PC-3 (cell line): Measurements from ENCODE around the gene TMEM214. TPM values are rescaled to one million over a fixed set of nuclear protein-coding genes. Genes with fewer than 3 reads are reported as not detected.

Experiments
- ATAC-seq: fragments of 200-7000 bp; cut with Tn5 transposase; 2 replicates; pipeline ENCODE4 v1.9.1; 2020; ENCODE audit warnings: mild to moderate bottlenecking, moderate library complexity
- BruUV-seq: library from RNA; stranded (reverse); fragments of 400-500 nt; replicated peaks from 2 replicates; lab custom pipeline; 2021; lab: Mats Ljungman, UMichigan
- CTCF ChIA-PET: fragments of 300-600 bp; sonication (Branson Sonifier 250); formaldehyde crosslinking; loops from one replicate; lab custom pipeline; 2022; ENCODE audit warnings: antibody characterized with exemption; lab: Charles Lee
- POLR2A ChIA-PET: fragments of 300-600 bp; sonication (Branson Sonifier 250); formaldehyde crosslinking; loops from one replicate; lab custom pipeline; 2022; ENCODE audit warnings: antibody characterized with exemption; ENCODE audit not compliant: unreplicated experiment; lab: Charles Lee
- DNase-seq: peaks from one replicate; pipeline ENCODE4 v3.0.0-alpha.2; 2015
- H2AFZ ChIP-seq: fragments of 300-600 bp; sonication (generic); 2 replicates; pipeline ENCODE4 v1.6.0; 2016; ENCODE audit warnings: antibody characterized with exemption, low read length
- H3F3A ChIP-seq: fragments of 300-600 bp; sonication (generic); one replicate; pipeline ENCODE4 v1.6.0; 2017; ENCODE audit warnings: antibody characterized with exemption, low read length, control low read depth, mild to moderate bottlenecking; ENCODE audit not compliant: unreplicated experiment
- H3K27ac ChIP-seq: fragments of 300-600 bp; sonication (generic); 2 replicates; pipeline ENCODE4 v1.5.1; 2016; ENCODE audit warnings: mild to moderate bottlenecking, low read length
- H3K27me3 ChIP-seq: fragments of 300-600 bp; sonication (generic); 2 replicates; pipeline ENCODE4 v1.6.1; 2016; ENCODE audit warnings: low read length, mixed read lengths
- H3K36me3 ChIP-seq: fragments of 300-600 bp; sonication (generic); 2 replicates; pipeline ENCODE4 v1.6.1; 2016; ENCODE audit warnings: low read depth, mixed run types, low read length, mixed read lengths
- H3K4me1 ChIP-seq: fragments of 300-600 bp; sonication (generic); 2 replicates; pipeline ENCODE4 v1.5.1; 2016; ENCODE audit warnings: low read length; ENCODE audit not compliant: insufficient read depth
- H3K4me2 ChIP-seq: fragments of 300-600 bp; sonication (generic); 2 replicates; pipeline ENCODE4 v1.6.0; 2016; ENCODE audit warnings: low read length
- H3K4me3 ChIP-seq: fragments of 300-600 bp; sonication (generic); 2 replicates; pipeline ENCODE4 v1.5.1; 2016; ENCODE audit warnings: mild to moderate bottlenecking, low read length, mixed read lengths
- H3K79me2 ChIP-seq: fragments of 300-600 bp; sonication (generic); 2 replicates; pipeline ENCODE4 v1.6.1; 2017; ENCODE audit warnings: low read length, mixed read lengths
- H3K9ac ChIP-seq: fragments of 300-600 bp; sonication (generic); 2 replicates; pipeline ENCODE4 v1.6.0; 2016; ENCODE audit warnings: mild to moderate bottlenecking, low read length
- H3K9me2 ChIP-seq: fragments of 300-600 bp; sonication (generic); replicated peaks from 2 replicates; pipeline ENCODE4 v1.6.1; 2016; ENCODE audit warnings: mixed run types, low read length, mixed read lengths
- H3K9me3 ChIP-seq: fragments of 300-600 bp; sonication (generic); 2 replicates; pipeline ENCODE4 v1.6.1; 2016; ENCODE audit warnings: low read length, mixed read lengths
- H4K20me1 ChIP-seq: fragments of 300-600 bp; sonication (generic); 2 replicates; pipeline ENCODE4 v1.6.1; 2016; ENCODE audit warnings: low read length, mixed read lengths
- EZH2 ChIP-seq: fragments of 300-600 bp; sonication (generic); IDR thresholded peaks from one replicate; pipeline ENCODE4 v1.6.1; 2017; ENCODE audit warnings: antibody characterized with exemption, mild to moderate bottlenecking, low read length; ENCODE audit not compliant: unreplicated experiment
- EZH2phosphoT487 ChIP-seq: fragments of 300-600 bp; sonication (generic); IDR thresholded peaks from 2 replicates; pipeline ENCODE4 v1.6.1; 2018; ENCODE audit warnings: mild to moderate bottlenecking, antibody characterized with exemption, low read length, borderline replicate concordance
- intact Hi-C: fragments of 100-400 bp; cut with micrococcal nuclease; formaldehyde crosslinking; loops from 2 replicates; pipeline ENCODE4 v1.9.0; 2023
- total RNA-seq: library from RNA; depleted of rRNA; stranded (reverse); fragments of >200 nt; gene quantifications from 2 replicates; pipeline ENCODE4 v1.2.3, GENCODE V29; 2014
- TF ChIP-seq, protein P1 (sequence below): fragments of 300-600 bp; sonication (generic); conservative IDR thresholded peaks from 2 replicates; pipeline ENCODE4 v1.5.1; 2017; ENCODE audit warnings: antibody characterized with exemption, low read depth, mild to moderate bottlenecking, low read length

TMEM214 gene
- total RNA-seq, 1 experiment from 2014 or later = 43.0 TPM

DNA sequence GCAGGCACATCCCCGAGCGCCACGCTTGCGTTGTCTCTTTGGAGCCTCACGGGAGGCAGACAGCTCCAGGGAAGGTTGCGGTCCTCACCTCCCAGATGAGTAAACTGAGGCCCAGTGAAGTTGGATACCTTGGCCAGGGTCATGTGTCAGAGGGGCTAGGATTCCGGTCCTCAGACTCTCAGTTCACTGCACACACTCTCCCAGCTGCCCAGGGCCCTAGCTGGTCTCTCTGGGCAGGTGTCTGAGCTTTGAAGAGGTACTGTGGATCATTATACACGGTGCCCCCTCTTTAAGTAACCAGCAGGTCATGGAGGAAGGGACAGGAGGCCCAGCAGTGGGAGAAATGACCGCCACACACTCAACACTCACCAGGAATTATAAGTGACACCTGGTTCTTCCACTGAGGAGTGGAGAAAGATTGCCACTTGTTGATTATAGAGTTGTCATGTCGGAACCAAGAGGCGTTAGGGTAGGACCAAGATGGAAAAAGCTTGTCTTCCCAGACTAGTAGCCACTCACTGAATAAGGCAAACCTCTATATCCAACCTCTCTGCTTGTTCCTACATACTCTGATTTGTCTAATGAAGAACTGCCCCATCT is 588 bp downstream of the TMEM214 start:
- no peaks in the 10 kb centered on the region for H3K27me3 ChIP-seq
- POLR2A ChIA-PET = no interaction called here
- intact Hi-C loops = loop anchor here (2.0 kb wide), 1 partner anchor 17 kb away; the partner anchor contains the start of gene AGBL5
- H3K9me3 ChIP-seq = no peaks in the 10 kb centered on the region
- TSS peak; percentile 60 for BruUV-seq
- no peaks in the 10 kb centered on the region for H3K9me2 ChIP-seq
- H2AFZ ChIP-seq = peak overlapping the region; percentile 97
- no peak overlapping the region; the same call in 1 of the 2 replicates for H3K27ac ChIP-seq
- DNase-seq = no peak
- peaks cover 35% of the 10 kb centered on the region for H3K36me3 ChIP-seq
- peak overlapping the region; percentile 87 for H3K4me3 ChIP-seq
- peak overlapping the region; percentile 88 for H3K4me2 ChIP-seq
- H3K79me2 ChIP-seq = peaks cover 27% of the 10 kb centered on the region
- peaks cover 8% of the 10 kb centered on the region for H3K4me1 ChIP-seq
- CTCF ChIA-PET = no interaction called here
- peak overlapping the region; percentile 90 for H3K9ac ChIP-seq
- no peaks in the 10 kb centered on the region for H4K20me1 ChIP-seq
- no peaks in the 10 kb centered on the region for H3F3A ChIP-seq
- ATAC-seq = peak; percentile 2; the same call in 1 of the 2 replicates
- TF ChIP-seq EZH2phosphoT487 (no peak), EZH2 (no peak)
- TF ChIP-seq, protein P1, sequence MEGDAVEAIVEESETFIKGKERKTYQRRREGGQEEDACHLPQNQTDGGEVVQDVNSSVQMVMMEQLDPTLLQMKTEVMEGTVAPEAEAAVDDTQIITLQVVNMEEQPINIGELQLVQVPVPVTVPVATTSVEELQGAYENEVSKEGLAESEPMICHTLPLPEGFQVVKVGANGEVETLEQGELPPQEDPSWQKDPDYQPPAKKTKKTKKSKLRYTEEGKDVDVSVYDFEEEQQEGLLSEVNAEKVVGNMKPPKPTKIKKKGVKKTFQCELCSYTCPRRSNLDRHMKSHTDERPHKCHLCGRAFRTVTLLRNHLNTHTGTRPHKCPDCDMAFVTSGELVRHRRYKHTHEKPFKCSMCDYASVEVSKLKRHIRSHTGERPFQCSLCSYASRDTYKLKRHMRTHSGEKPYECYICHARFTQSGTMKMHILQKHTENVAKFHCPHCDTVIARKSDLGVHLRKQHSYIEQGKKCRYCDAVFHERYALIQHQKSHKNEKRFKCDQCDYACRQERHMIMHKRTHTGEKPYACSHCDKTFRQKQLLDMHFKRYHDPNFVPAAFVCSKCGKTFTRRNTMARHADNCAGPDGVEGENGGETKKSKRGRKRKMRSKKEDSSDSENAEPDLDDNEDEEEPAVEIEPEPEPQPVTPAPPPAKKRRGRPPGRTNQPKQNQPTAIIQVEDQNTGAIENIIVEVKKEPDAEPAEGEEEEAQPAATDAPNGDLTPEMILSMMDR = no peak

DNA sequence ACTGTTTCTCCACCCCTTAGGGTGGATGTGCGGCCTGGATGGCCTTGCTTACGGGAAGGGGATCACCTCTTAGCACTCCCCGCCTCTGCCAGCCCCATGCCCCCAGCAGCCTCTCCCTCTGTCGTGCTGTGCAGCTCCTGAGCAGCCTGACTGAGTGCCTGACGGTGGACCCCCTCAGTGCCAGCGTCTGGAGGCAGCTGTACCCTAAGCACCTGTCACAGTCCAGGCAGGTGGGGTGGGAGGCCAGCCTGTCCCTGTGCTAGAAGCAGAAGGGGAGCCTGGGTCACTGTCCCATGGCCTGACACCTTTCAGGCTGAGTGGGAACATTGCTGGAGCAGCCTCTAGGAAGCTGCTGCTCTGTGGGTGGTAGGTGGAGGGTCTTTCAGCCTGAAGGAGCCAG is 5.2 kb downstream of the TMEM214 start:
- ATAC-seq = no peak
- POLR2A ChIA-PET = no interaction called here
- CTCF ChIA-PET = no interaction called here
- H3K4me1 ChIP-seq = peaks cover 8% of the 10 kb centered on the region
- no peaks in the 10 kb centered on the region for H3F3A ChIP-seq
- no peak for DNase-seq
- H3K36me3 ChIP-seq = peaks cover 62% of the 10 kb centered on the region
- peaks cover 25% of the 10 kb centered on the region for H3K79me2 ChIP-seq
- no peak overlapping the region for H3K4me3 ChIP-seq
- no peak for TF ChIP-seq EZH2
- no peak for TF ChIP-seq EZH2phosphoT487
- TF ChIP-seq, protein P1 = no peak
- H3K9ac ChIP-seq = no peak overlapping the region
- intact Hi-C loops = no loop called here
- H3K9me2 ChIP-seq = no peaks in the 10 kb centered on the region
- H2AFZ ChIP-seq = no peak overlapping the region
- no peaks in the 10 kb centered on the region for H4K20me1 ChIP-seq
- H3K9me3 ChIP-seq = no peaks in the 10 kb centered on the region
- H3K27me3 ChIP-seq = no peaks in the 10 kb centered on the region
- H3K4me2 ChIP-seq = no peak overlapping the region
- H3K27ac ChIP-seq = no peak overlapping the region
- no TSS peak for BruUV-seq

GRCh38 chr2:27038631-27039339 is 6.0 kb downstream of the TMEM214 start:
- H3K9me3 ChIP-seq = no peaks in the 10 kb centered on the region
- H4K20me1 ChIP-seq = no peaks in the 10 kb centered on the region
- no peaks in the 10 kb centered on the region for H3F3A ChIP-seq
- ChIA-PET CTCF (no interaction called here), POLR2A (no interaction called here)
- no peak overlapping the region for H3K4me2 ChIP-seq
- H2AFZ ChIP-seq = no peak overlapping the region
- no peak overlapping the region for H3K4me3 ChIP-seq
- TF ChIP-seq EZH2 (no peak), EZH2phosphoT487 (no peak)
- H3K4me1 ChIP-seq = peaks cover 5% of the 10 kb centered on the region
- H3K36me3 ChIP-seq = peaks cover 62% of the 10 kb centered on the region
- no TSS peak for BruUV-seq
- H3K9ac ChIP-seq = no peak overlapping the region
- no peaks in the 10 kb centered on the region for H3K9me2 ChIP-seq
- H3K79me2 ChIP-seq = peaks cover 17% of the 10 kb centered on the region
- no peak overlapping the region for H3K27ac ChIP-seq
- intact Hi-C loops = no loop called here
- no peaks in the 10 kb centered on the region for H3K27me3 ChIP-seq
- ATAC-seq (no peak), DNase-seq (no peak)
